Upper lobe of left lung (tissue), 4 donors: ENCODE data around the gene MYT1.

ENCODE experiments used
- EP300 ChIP-seq, 4 donors: sonication (generic); formaldehyde crosslinking; IDR thresholded peaks; one replicate each; pipeline ENCODE4 v1.5.1; 2017; ENCODE audit warnings: antibody characterized with exemption in 4 of 4, control low read depth in 2 of 4
- POLR2A ChIP-seq, 4 donors: fragments of 450-650 bp; IDR thresholded peaks; one replicate each; pipeline ENCODE4 v1.5.1; 2016 to 2017; ENCODE audit warnings: antibody characterized with exemption in 4 of 4, mild to moderate bottlenecking in 2 of 4
- POLR2AphosphoS5 ChIP-seq, 2 donors: sonication (generic); formaldehyde crosslinking; IDR thresholded peaks; one replicate each; pipeline ENCODE4 v1.5.1; 2017; ENCODE audit warnings: antibody characterized with exemption in 2 of 2
- TF ChIP-seq, protein P1 (sequence below), 6 experiments: fragments of 450-650 bp in 4 of 6; fragments of 200-600 bp in 2 of 6; sonication (generic) in 2 of 6; IDR thresholded peaks; one replicate each; pipeline ENCODE4 v1.5.1; 2016 to 2019; ENCODE audit warnings: antibody characterized with exemption in 6 of 6

DNA sequence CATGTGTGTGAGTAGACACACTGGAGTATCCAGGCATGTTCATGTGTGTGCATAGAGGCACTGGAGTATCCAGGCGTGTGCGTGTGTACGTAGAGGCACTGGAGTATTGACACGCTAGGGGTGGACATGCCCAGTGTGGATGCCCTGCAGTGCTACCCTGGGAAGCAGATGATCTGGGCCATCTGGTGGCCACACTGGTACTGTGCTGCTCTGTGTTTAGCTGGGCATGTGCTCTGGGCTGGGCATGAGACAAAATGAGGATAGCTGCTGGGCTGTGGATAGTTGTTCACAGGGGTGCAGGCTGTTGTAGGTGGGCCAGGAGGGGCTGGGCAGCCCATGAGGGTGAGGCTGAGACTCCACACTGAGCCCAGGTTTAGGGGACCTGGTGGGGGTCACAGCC is 32.8 kb upstream of the MYT1 start:
- TF ChIP-seq, protein P1, sequence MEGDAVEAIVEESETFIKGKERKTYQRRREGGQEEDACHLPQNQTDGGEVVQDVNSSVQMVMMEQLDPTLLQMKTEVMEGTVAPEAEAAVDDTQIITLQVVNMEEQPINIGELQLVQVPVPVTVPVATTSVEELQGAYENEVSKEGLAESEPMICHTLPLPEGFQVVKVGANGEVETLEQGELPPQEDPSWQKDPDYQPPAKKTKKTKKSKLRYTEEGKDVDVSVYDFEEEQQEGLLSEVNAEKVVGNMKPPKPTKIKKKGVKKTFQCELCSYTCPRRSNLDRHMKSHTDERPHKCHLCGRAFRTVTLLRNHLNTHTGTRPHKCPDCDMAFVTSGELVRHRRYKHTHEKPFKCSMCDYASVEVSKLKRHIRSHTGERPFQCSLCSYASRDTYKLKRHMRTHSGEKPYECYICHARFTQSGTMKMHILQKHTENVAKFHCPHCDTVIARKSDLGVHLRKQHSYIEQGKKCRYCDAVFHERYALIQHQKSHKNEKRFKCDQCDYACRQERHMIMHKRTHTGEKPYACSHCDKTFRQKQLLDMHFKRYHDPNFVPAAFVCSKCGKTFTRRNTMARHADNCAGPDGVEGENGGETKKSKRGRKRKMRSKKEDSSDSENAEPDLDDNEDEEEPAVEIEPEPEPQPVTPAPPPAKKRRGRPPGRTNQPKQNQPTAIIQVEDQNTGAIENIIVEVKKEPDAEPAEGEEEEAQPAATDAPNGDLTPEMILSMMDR (IDR thresholded peaks at IDR 0.05): no peak
- no peak for TF ChIP-seq EP300 (IDR thresholded peaks at IDR 0.05)
- no peak for TF ChIP-seq POLR2A (IDR thresholded peaks at IDR 0.05)
- no peak for TF ChIP-seq POLR2AphosphoS5 (IDR thresholded peaks at IDR 0.05)
